Raji (cell line): ENCODE results near the gene ZNF436.

ENCODE experiments used
- POLR2A ChIP-seq: IDR thresholded peaks from 2 replicates; pipeline ENCODE4 v1.6.1; 2011; ENCODE audit warnings: low read depth, low read length, control low read depth; ENCODE audit not compliant: insufficient read depth

The ZNF436 gene

DNA sequence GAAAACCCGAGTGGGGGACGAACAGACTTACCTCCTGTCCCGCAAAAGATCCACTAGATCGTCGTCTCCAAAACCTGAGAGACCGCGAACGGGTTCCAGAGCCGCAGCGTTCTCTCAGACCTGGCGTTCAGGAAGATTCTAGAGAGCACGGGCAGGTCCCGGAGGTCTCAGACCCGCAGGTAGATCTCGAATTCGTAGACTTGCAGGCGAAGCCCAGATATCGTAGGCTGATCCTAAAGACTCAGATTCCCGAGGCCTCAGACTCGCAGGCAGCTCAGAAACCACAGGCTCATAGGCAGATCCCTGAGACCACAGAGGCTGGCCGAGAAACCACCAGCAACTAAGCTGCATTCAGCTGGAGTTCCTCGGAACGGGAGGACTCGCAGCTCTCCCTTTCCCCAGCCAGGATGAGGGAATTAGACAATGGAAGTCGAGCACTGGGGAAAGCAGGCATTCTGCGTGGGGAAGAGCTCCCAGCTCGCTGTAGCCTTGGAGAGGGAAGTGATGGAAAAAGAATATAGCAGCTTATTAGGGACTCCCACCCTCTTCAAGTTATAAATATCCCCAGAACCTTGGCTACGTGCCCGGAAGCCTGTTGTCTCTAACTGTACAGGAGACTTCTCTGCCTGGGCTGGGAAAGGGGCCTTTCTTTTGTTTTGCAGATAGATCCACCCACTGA lies at the start of gene ZNF436:
TSS of gene ZNF436 (minus strand) at position 502 of the 679 bp plus-strand sequence. CDS start 1,831 bp downstream, outside the sequence.
- TF ChIP-seq POLR2A: no peak

DNA sequence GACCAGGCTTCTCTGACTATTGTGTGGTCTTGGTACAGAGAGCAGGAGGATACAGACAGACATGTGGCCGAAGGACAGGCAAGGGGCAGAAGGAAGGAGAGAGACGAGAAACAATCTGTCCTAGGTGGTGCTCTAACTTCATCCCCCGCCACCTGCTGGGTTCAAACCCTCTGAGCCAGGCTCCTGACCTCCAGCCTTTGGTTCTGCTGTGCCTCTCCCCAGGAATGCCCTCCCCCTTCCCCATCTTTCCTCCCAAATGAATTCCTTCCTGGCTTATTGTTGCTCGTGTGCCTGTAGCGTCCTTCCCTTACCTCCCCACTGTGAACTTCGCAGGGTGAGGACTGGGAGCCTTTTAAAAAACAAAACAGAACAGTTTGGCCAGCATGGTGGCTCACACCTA lies 49.5 kb upstream of the ZNF436 start:
- TF ChIP-seq POLR2A: no peak

DNA sequence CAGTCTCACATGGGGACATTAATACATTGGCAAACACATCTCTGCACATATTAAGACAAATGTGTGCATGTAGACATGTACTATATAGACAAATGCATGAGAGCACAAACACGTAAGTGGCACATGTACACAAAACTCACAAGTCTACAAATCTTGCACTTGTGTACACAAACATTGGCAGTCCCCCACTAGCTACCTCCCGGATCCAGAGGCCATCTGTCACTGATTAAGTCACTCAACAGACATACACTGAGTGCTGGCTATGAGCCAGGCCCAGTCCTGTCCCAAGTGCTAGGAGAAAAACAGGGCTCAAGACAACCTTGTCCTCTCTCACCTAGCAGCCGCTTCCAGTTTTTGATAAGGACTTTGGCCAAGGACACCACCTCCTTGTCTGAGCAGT lies 47.9 kb upstream of the ZNF436 start:
- no peak for TF ChIP-seq POLR2A

DNA sequence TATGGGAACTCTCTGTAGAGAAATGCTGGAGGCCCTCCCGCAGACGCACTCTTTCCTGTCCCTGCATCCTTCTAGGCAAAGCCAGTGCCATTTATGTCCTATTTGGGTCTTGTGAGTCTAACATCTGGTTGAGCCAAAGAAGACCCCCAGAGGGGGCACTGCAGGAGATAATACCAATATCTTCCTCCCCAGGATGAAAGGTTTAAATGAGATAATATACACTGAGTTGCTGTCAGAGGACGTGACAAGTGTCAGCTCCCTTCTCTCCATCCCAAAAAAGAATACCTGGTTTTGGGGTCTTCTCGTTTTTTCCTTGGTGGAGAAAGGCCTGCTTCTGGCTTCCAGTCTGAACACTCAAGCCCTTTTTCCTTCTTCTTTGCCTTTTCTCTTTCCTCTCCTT lies 47.3 kb upstream of the ZNF436 start:
- no peak for TF ChIP-seq POLR2A

DNA sequence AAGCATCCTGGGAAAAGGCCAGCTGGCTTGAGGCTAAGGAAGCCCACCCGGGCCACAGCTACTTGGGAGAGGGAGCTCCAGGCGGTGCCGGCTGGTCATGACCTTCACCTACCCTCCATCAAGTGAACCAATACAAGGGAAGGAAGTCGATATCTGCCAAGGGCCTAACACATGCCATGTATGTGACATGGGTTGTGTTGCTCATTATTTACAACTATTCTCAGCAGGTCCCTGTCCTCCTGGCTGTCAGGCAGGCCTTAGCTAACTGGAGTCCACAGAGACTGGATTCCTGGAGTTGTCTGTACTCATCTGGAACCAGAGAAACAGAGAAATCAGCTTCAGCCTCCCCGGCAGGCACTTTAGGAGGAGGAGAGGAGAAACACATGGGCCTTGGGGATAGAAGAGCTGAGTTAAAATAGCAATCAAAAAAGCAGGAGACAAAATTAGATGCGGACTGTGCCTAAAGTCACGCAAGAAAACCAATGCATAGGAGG lies 39.2 kb upstream of the ZNF436 start:
- TF ChIP-seq POLR2A: no peak

DNA sequence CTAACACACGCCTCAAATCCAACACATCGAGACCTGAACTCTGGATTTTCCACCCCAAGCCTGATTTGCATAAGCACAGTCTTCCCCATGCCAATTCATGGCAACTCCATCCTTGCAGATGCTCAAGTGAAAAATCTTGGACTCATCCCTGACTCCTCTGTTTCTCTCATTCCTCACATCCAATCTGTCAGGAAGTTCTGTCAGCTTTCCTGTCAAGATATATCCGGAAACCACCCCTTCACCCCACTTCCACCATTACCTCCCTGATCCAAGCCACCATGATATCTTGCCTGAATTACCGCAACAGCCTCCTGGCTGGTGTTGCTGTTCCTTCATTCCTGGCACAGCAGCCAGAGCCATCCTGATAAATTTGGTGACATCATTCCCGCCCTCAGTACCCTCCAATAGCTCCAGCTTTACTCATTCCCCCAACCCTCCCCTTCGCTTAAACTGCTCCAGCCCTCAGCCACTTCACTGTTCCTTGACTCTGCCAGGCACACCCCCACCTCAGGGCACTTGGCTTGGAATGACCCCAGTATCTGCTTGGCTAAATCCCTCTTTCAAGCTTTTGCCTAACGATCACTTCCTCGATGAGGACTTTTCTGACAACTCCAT lies 37.5 kb upstream of the ZNF436 start:
- no peak for TF ChIP-seq POLR2A

DNA sequence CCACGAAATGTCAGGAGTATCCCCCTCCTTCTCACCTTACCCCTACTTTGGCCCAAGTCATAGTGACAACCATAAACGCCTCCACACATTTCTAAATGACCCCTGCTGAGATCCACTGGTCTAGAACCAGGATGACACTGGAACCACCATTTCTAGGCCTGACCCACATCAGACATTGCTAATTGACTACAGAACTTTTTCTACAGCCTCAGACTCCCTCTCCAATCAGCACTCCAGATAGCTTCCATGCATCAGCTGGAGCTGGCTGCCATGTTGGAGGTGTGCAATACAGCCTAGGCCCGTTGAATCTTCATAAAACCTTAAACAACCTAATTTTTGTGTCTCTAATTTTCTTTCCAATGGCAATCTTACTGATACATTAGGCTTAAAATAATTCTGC lies 36.3 kb upstream of the ZNF436 start:
- TF ChIP-seq POLR2A: no peak

DNA sequence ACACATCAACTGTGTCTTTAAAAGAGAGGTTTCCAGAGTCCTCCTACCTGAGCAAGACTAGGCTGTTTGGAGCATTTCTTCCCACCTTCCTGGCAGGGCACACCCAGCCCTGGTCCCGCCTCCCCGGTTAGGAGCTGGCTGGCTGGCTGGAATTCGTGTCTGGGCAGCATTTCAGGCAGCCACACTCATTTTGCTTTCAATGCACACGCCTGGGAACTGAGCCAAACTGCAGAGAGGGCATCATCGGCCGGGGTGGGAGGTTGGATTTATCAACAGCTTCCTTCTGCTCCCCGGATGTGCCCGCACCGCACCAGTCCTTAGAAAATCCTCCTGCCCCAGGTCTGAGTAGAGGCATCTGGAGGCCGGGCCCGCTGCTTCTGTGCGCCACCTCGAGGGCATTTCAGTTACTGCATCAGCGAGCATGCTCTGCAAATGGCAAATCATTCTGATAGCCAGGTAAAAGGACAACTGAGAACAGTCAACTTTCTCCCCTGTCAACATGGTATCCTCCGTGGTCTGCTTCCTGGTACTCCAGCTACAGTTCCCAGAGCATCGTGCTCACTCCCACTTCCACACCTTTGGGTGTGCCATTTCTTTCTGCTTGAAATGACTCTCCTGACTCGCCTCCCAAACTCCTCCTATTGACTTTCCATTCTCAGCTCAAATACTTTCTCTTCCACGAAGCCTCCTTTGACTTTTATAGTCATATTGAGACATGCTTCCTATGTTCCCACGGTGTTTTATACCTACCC lies 34.3 kb upstream of the ZNF436 start:
- TF ChIP-seq POLR2A: no peak

DNA sequence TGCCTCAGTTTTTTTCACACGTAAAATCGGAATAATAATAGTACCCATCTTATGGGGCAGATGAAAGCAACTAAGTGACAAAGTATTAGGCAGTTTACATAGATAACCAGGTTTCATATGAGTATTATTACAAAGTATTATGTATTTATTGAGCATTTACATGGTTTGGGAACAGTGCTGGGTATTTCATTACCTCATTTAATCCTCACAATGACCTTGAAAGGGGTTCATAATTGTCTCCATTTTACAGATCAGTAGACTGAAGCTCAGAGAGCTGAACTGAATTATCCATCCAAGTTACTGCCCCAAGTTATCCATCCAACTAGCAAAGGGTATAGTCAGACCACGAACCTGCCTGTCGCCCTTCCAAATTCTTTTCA lies 33.7 kb upstream of the ZNF436 start:
- TF ChIP-seq POLR2A: no peak

DNA sequence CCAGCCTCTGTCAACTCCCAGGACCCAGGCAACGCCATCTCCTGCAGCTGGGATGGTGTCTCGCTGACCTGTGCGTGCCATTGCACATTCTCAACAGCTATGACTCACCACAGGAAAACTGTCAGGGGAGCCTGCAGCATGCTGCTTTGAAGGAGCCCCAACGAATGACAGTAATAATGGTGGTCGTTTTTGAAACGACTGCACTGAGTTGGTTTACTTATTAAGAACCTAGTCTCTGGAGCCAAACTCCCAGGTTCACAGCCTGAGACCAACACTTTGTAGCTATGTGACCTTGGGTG lies 33.4 kb upstream of the ZNF436 start:
- TF ChIP-seq POLR2A: no peak

DNA sequence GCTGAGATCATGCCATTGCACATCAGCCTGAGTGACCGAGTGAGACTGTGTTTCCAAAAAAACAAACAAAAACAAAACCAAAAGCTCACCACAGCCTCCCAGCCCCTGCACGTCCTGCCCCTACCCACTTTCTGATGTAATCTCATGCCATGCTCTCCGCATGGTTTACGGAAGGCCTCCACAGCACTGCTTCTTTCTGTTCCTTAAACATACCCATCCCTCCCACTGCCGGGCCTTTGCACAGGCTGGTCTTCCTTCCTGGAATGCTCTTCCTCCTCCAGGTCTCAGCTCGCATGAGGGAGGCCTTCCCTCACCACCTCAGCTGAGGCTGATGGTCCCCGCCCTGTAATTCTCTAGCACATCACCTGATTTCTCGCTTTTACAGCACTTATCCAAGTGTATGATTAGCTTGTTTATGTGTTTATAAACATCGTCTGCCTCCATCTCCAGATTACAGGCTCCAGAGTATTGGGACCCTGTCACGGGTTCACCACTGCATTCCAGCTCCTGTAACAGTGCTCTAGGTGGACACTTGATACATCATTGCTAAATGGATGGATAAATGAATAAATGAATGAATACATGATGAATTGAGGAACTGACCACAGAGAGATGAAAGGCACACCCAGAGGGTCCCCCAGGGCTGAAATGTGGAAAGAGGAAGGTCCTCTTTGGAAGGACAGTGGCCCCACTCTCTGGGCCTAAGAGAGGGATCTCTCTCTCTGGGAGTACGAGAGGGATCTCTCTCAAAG lies 32.8 kb upstream of the ZNF436 start:
- no peak for TF ChIP-seq POLR2A

DNA sequence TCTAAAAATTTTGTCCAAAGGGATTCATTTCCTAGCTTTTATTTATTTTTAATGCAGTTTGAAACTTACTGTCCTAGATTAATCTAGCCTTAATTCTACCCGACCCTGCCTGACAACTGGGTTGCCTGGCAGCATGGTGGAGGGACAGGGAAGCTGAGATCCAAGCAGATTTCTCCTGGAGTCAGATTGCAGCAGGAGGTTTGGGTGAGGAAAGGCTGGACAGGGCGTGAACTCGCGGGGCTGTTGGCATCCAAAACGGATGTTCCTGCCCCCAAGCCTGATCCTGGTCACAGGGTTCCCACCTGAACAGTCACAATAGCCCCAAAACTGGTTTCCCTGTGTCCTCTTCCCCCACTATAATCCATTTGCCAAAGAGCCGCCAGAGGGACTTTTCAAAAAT lies 31.7 kb upstream of the ZNF436 start:
- TF ChIP-seq POLR2A: no peak

DNA sequence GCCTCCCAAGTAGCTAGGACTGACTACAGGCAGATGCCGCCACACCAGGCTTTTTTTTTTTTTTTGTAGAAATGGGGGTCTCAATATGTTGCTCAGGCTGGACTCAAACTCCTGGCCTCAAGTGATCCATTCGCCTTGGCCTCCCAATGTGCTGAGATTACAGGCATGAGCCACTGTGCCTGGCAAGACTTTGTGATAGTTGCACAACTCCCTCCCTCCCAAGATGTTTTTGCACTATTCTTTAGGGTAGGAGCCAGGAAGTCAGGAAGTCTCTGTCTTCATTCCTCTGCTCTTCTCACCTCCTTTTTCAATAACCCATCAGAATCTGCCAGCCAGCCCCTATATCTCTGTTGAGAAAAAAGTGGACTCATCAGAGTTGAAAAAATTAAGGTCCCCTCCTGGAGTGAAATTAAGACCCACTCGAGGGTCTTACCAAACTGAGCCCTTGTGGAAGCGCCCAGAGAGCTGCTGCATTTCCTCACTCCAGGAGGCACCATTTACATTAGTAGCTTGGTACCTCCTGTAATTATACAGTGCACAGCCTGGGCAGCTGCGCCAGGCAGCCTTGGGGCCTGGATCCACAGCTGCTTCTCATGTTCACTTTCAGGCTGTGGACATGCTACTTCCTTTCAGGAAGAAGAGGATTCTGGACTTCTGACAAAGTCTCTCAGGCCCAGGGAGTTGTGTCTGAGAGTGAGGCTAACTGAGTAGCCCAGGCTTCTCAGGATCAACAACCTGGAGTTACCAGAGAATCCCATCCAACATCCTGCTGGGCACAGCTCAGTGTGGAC lies 30.9 kb upstream of the ZNF436 start:
- TF ChIP-seq POLR2A: no peak

DNA sequence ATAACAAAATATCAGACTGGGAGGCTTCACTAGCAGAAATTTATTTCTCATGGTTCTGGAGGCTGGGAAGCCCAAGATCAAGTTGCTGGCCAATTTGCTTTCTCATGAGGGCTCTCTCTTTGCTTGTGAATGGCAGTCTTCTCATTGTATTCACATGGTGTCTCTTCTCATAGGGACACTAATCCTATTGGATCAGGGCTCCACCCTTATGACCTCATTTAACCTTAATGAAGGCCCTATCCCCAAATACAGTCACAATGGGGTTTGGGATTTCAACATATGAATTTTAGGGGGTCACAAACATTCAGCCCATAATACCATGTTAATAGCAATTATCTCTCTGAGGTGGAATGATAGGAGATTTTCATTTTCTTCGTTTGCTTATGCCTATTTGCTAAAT lies 29.6 kb upstream of the ZNF436 start:
- TF ChIP-seq POLR2A: no peak

DNA sequence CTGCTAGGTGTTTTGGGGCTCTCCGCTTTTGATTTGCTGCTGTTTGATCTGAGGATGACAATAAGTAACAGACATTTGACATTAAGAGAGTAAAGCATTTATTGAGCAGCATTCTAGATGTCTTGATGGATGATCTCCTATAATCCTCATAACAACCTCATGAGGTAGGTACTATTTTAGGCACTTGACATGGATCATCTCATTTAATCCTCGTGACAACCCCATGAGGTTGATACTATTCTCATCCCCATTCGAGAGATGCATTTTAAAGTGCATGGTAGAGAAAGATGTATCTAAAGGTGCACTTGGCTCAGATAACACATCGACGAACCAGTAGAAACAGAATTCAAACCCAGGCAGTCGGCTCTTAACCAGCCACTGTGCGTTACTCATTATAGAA lies 28.3 kb upstream of the ZNF436 start:
- no peak for TF ChIP-seq POLR2A
